Measurements from ENCODE around the gene MYO1G. TPM values are rescaled to one million over a fixed set of nuclear protein-coding genes. Genes with fewer than 3 reads are reported as not detected.
"Not testable (repeated sequence)": the region's sequence is repeated elsewhere in the genome, so short reads cannot be mapped to it uniquely, and the experiment has no call there.

Gene MYO1G
- total RNA-seq, 1 donor from 2014 or later: 0.35 TPM

GRCh38 chr7:44944821-44945220 lies 34.0 kb downstream of the MYO1G start:
- DNase-seq (ENCODE audit: low read depth): peak; percentile 58

- no peak for DNase-seq (ENCODE audit: low read depth)
These were observed 35.2 kb downstream of the MYO1G start for GRCh38 chr7:44943631-44944030.

- DNase-seq (ENCODE audit: low read depth): no peak
These were observed 41.4 kb downstream of the MYO1G start for GRCh38 chr7:44937426-44937825.

GRCh38 chr7:44936322-44936721 lies 42.5 kb downstream of the MYO1G start:
- no peak for DNase-seq (ENCODE audit: low read depth)

GRCh38 chr7:44935583-44935982 lies 43.2 kb downstream of the MYO1G start:
- no peak for DNase-seq (ENCODE audit: low read depth)

GRCh38 chr7:44935016-44935415 lies 43.8 kb downstream of the MYO1G start:
- no peak for DNase-seq (ENCODE audit: low read depth)

- DNase-seq (ENCODE audit: low read depth): not testable (repeated sequence)
These were observed 44.3 kb downstream of the MYO1G start for GRCh38 chr7:44934510-44934909.

- DNase-seq (ENCODE audit: low read depth): no peak
These were observed 47.9 kb downstream of the MYO1G start for GRCh38 chr7:44930921-44931320.

- no peak for DNase-seq (ENCODE audit: low read depth)
These were observed 56.5 kb downstream of the MYO1G start for GRCh38 chr7:44922351-44922694.

- peak; percentile 89 for DNase-seq (ENCODE audit: low read depth)
These were observed 57.0 kb downstream of the MYO1G start for GRCh38 chr7:44921607-44922350.

- no peak for DNase-seq (ENCODE audit: low read depth)
These were observed 58.7 kb downstream of the MYO1G start for GRCh38 chr7:44920119-44920518.

GRCh38 chr7:44918029-44918428 lies 60.8 kb downstream of the MYO1G start:
- no peak for DNase-seq (ENCODE audit: low read depth)

GRCh38 chr7:44917465-44917864 lies 61.4 kb downstream of the MYO1G start:
- no peak for DNase-seq (ENCODE audit: low read depth)

GRCh38 chr7:44914992-44915607 lies 63.7 kb downstream of the MYO1G start:
- DNase-seq (ENCODE audit: low read depth): no peak

- peak; percentile 61 for DNase-seq (ENCODE audit: low read depth)
These were observed 66.0 kb downstream of the MYO1G start for GRCh38 chr7:44912775-44913347.

Other genes with a start within 250 kb of the MYO1G start
- 14.7 and 21.8 TPM in 2 replicates for gene ZMIZ2, start 230.2 kb downstream of the MYO1G start, total RNA-seq
- 2,394 and 2,622 TPM in 2 replicates for gene PPIA, start 182.3 kb downstream of the MYO1G start, total RNA-seq
- gene H2AZ2, start 130.9 kb downstream of the MYO1G start, total RNA-seq: 232 and 296 TPM in 2 replicates
- 66.2 and 101 TPM in 2 replicates for gene PURB, start 93.5 kb downstream of the MYO1G start, total RNA-seq
- gene CCM2, start 21.2 kb upstream of the MYO1G start, total RNA-seq: 95.6 and 113 TPM in 2 replicates
- gene NACAD, start 110.0 kb upstream of the MYO1G start, total RNA-seq: 1.2 and 1.6 TPM in 2 replicates
- 98.0 and 107 TPM in 2 replicates for gene TBRG4, start 132.7 kb upstream of the MYO1G start, total RNA-seq
- not detected in 2 replicates for gene RAMP3, start 178.8 kb upstream of the MYO1G start, total RNA-seq